Neural cell (in vitro differentiated cells): ENCODE measurements around the gene CPXM1. TPM values are rescaled to one million over a fixed set of nuclear protein-coding genes. Genes with fewer than 3 reads are reported as not detected.

ENCODE experiments used
- H2AFZ ChIP-seq: fragments of 200-600, 300-800 bp; sonication (generic), shearing (Covaris generic); 2 replicates; pipeline ENCODE4 v1.6.0; 2014; ENCODE audit warnings: low read depth, mild to moderate bottlenecking, antibody characterized with exemption, low read length, moderate library complexity
- H3F3A ChIP-seq: fragments of 200-600 bp; shearing (Covaris generic); 2 replicates; pipeline ENCODE4 v1.6.1; 2016; ENCODE audit warnings: mild to moderate bottlenecking, moderate library complexity, mixed read lengths, antibody characterized with exemption, low read length; ENCODE audit not compliant: insufficient read depth, poor library complexity, severe bottlenecking
- H3K27ac ChIP-seq: fragments of 200-600, 300-800 bp; sonication (generic), shearing (Covaris generic); 2 replicates; pipeline ENCODE4 v1.5.1; 2014; ENCODE audit warnings: mild to moderate bottlenecking, low read length, moderate library complexity
- H3K27me3 ChIP-seq: fragments of 300-800, 200-600 bp; sonication (generic), shearing (Covaris generic); 2 replicates; pipeline ENCODE4 v1.6.0; 2014; ENCODE audit warnings: mild to moderate bottlenecking, low read depth, low read length, moderate library complexity; ENCODE audit not compliant: insufficient read depth
- H3K36me3 ChIP-seq: fragments of 300-800, 200-600 bp; sonication (generic), shearing (Covaris generic); 2 replicates; pipeline ENCODE4 v1.5.1; 2014; ENCODE audit warnings: mild to moderate bottlenecking, antibody characterized with exemption, low read length, moderate library complexity; ENCODE audit not compliant: insufficient read depth
- H3K4me2 ChIP-seq: fragments of 300-800, 200-600 bp; sonication (generic), shearing (Covaris generic); 2 replicates; pipeline ENCODE4 v1.6.0; 2014; ENCODE audit warnings: mild to moderate bottlenecking, low read length
- H3K4me3 ChIP-seq: fragments of 300-800, 200-600 bp; sonication (generic), shearing (Covaris generic); 2 replicates; pipeline ENCODE4 v1.5.1; 2014; ENCODE audit warnings: mild to moderate bottlenecking, low read length, moderate library complexity
- H3K79me2 ChIP-seq: fragments of 200-600 bp; shearing (Covaris generic); replicated peaks from 2 replicates; pipeline ENCODE4 v1.6.0; 2014; ENCODE audit warnings: mild to moderate bottlenecking, low read length, moderate library complexity; ENCODE audit not compliant: insufficient read depth
- H3K9ac ChIP-seq: fragments of 300-800, 200-600 bp; sonication (generic), shearing (Covaris generic); 2 replicates; pipeline ENCODE4 v1.6.1; 2016; ENCODE audit warnings: mild to moderate bottlenecking, low read length, mixed read lengths
- H3K9me2 ChIP-seq: fragments of 200-600 bp; shearing (Covaris generic); 2 replicates; pipeline ENCODE4 v1.6.1; 2016; ENCODE audit warnings: mild to moderate bottlenecking, low read length, mixed read lengths; ENCODE audit not compliant: insufficient read depth
- H3K9me3 ChIP-seq: fragments of 200-600, 300-800 bp; sonication (generic), shearing (Covaris generic); 2 replicates; pipeline ENCODE4 v1.6.1; 2016; ENCODE audit warnings: mild to moderate bottlenecking, mixed run types, low read length, moderate library complexity, mixed read lengths
- H4K20me1 ChIP-seq: fragments of 200-600 bp; shearing (Covaris generic); 2 replicates; pipeline ENCODE4 v1.6.1; 2016; ENCODE audit warnings: mild to moderate bottlenecking, mixed run types; ENCODE audit not compliant: insufficient read depth
- CTCF ChIP-seq: fragments of 450-650 bp; IDR thresholded peaks from 2 replicates; pipeline ENCODE4 v1.5.1; 2014; ENCODE audit warnings: antibody characterized with exemption, mild to moderate bottlenecking, moderate library complexity; ENCODE audit not compliant: poor library complexity, severe bottlenecking
- EP300 ChIP-seq: fragments of 450-650 bp; conservative IDR thresholded peaks from 2 replicates; pipeline ENCODE4 v1.6.1; 2014; ENCODE audit warnings: antibody characterized with exemption, mild to moderate bottlenecking, moderate library complexity; ENCODE audit not compliant: poor library complexity, severe bottlenecking
- EZH2 ChIP-seq: fragments of 200-600, 300-800 bp; shearing (Covaris generic), sonication (generic); IDR thresholded peaks from 2 replicates; pipeline ENCODE4 v1.6.1; 2014; ENCODE audit warnings: antibody characterized with exemption, low read length, borderline replicate concordance, mild to moderate bottlenecking; ENCODE audit not compliant: insufficient read depth, poor library complexity, severe bottlenecking
- MXI1 ChIP-seq: fragments of 450-650 bp; conservative IDR thresholded peaks from 2 replicates; pipeline ENCODE4 v1.6.1; 2014; ENCODE audit warnings: antibody characterized with exemption, mild to moderate bottlenecking; ENCODE audit not compliant: poor library complexity, severe bottlenecking
- POLR2AphosphoS5 ChIP-seq: IDR thresholded peaks from 2 replicates; pipeline ENCODE4 v1.6.1; 2012
- RAD21 ChIP-seq: fragments of 450-650 bp; conservative IDR thresholded peaks from 2 replicates; pipeline ENCODE4 v1.6.1; 2014; ENCODE audit warnings: antibody characterized with exemption, mild to moderate bottlenecking, moderate library complexity
- REST ChIP-seq: IDR thresholded peaks from 2 replicates; pipeline ENCODE4 v1.6.1; 2012; ENCODE audit warnings: borderline replicate concordance
- SMC3 ChIP-seq: fragments of 450-650 bp; conservative IDR thresholded peaks from 2 replicates; pipeline ENCODE4 v1.6.1; 2014; ENCODE audit warnings: antibody characterized with exemption, mild to moderate bottlenecking, moderate library complexity; ENCODE audit not compliant: poor library complexity
- TAF1 ChIP-seq: IDR thresholded peaks from 2 replicates; pipeline ENCODE4 v1.6.1; 2012; ENCODE audit warnings: low read depth
- polyA plus RNA-seq: library from polyadenylated mRNA; depleted of rRNA; stranded (reverse); fragments of >200 nt; gene quantifications from 2 replicates; pipeline ENCODE4 v1.2.3, GENCODE V29; 2014

CPXM1 gene
- polyA plus RNA-seq, 1 donor from 2014 or later, result 44.0 TPM

DNA sequence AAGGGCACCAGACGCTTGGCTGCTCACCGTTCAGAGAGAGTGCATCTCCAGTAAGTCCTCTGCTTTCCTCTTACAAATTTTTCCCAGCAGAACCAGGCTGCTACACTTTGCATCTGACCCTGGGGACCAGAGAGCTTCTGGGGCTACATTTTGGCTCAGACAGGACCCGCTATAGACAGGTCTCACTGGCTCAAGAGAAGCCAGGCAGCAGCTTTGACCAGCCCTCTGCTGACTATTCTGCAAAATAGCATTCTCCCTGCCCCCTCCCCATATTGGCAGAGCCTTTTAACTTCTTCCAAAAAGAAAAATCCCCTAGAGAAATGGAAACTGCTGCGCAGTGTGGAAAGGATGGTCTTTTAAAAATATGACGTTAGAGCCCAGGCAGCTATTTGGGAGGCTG, 37.2 kb downstream of the CPXM1 start:
- Histone ChIP-seq H3K9me2 (no peaks in the 10 kb centered on the region), H3F3A (no peaks in the 10 kb centered on the region), H3K9ac (no peak overlapping the region), H3K4me3 (no peak overlapping the region), H3K79me2 (no peaks in the 10 kb centered on the region), H2AFZ (no peak overlapping the region), H4K20me1 (no peaks in the 10 kb centered on the region), H3K27ac (no peak overlapping the region), H3K27me3 (no peaks in the 10 kb centered on the region), H3K4me2 (no peak overlapping the region), H3K36me3 (no peaks in the 10 kb centered on the region), H3K9me3 (no peaks in the 10 kb centered on the region)
- no peak for TF ChIP-seq CTCF
- no peak for TF ChIP-seq EP300
- TF ChIP-seq POLR2AphosphoS5, result no peak
- TF ChIP-seq SMC3, result no peak
- no peak for TF ChIP-seq RAD21
- no peak for TF ChIP-seq EZH2
- no peak for TF ChIP-seq REST
- TF ChIP-seq MXI1, result no peak
- no peak for TF ChIP-seq TAF1

DNA sequence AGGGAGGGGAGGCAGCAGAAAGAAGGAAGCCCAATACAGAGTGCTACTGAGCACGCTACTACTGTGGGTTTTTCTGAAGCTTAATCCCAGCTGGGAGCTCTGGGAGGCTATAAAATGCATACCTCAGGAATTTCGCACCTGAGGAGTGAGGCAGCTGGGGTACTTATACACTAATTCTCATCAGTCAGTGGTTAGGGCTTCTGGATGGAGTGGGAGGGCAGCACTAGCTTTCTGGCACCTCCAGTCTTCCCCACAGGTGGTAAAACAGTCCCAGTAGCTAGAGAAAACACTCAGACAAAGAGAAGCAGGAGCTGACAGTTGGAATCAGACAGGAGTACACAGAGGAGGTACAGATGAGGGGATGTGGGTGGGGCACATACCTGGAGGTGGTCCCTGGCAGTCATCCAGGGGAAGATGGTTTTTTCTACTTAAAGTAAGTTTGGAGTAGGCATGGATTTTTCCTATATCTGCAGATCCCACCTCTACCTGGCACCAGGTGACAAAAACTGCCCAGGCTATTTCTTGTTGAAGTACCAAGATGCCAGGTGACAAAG, 37.8 kb downstream of the CPXM1 start:
- H3K9ac ChIP-seq, result no peak overlapping the region
- TF ChIP-seq MXI1 (no peak), TAF1 (no peak), CTCF (no peak)
- no peaks in the 10 kb centered on the region for H3K9me2 ChIP-seq
- H3K79me2 ChIP-seq, result no peaks in the 10 kb centered on the region
- H3K36me3 ChIP-seq, result no peaks in the 10 kb centered on the region
- H2AFZ ChIP-seq, result no peak overlapping the region
- H3F3A ChIP-seq, result no peaks in the 10 kb centered on the region
- H3K4me2 ChIP-seq, result no peak overlapping the region
- no peak overlapping the region for H3K27ac ChIP-seq
- no peaks in the 10 kb centered on the region for H3K27me3 ChIP-seq
- H3K9me3 ChIP-seq, result no peaks in the 10 kb centered on the region
- no peak overlapping the region for H3K4me3 ChIP-seq
- no peaks in the 10 kb centered on the region for H4K20me1 ChIP-seq
